ENCODE data around the gene PRAC2.

PRAC2 gene

DNA sequence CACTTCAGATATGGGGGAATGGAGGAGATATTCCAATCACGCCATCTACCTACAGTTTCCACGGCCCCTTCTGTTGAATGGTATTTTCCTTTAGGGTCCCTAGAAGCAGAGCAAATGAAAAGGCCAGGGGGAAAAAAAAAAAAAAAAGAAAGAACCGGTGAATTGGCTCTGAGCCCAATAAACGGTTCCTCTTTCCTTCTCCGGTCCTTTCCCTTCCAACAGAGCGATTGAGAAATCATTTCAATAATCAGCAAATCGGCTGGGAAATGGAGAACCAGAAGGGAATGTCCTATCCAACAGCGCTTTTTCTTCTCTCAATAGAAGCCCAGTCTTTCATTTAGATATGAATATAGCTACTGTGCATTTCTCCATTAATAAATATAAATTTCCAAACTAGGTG, 32.4 kb downstream of the PRAC2 start:
- DNase-seq, result no peak

DNA sequence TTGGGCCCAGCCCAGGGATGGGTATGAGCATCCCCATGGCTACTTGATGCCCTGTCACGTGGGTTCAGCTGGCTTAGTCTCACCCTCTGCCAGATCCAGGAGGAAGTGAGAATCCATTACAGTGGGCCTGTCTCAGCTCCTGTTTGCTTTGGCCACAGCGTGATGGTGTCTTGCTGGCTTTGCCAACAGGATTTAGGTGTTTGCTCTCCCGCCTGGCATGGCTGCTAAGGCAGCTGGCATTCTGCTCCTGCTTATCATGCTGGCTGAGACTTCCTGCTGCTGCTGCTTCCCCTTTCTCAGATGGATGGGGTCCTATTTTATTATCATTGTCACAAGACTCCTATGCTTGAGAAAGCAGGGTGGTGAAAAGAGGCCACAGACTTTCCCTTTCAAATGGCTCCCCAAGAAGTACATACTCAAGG, 33.9 kb downstream of the PRAC2 start:
- peak; percentile 92 for DNase-seq

- no peak for DNase-seq
Measured at GRCh38 chr17:48757524-48757961, 34.6 kb downstream of the PRAC2 start.

GRCh38 chr17:48759288-48759687, 36.3 kb downstream of the PRAC2 start:
- DNase-seq, result no peak

DNA sequence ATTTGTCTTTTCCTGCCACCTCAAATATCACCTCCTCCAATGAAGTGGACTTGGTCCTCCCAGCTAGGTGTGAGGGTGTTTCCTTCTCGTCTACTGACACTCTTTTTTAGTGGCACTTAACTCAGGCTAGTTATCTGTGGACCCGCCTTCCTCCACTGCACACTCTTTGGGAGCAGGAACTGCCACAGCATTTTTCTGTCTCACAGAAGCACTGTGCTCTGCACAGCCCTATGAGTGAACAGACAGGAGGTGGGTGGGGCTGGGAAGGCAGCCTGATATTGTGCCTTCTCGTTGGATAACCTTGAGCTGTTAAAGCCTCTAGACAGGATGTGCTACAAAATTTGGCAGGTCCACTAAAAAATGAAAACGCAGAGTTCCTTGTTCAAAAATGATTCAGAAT, 37.4 kb downstream of the PRAC2 start:
- no peak for DNase-seq

GRCh38 chr17:48761114-48761513, 38.1 kb downstream of the PRAC2 start:
- no peak for DNase-seq

DNA sequence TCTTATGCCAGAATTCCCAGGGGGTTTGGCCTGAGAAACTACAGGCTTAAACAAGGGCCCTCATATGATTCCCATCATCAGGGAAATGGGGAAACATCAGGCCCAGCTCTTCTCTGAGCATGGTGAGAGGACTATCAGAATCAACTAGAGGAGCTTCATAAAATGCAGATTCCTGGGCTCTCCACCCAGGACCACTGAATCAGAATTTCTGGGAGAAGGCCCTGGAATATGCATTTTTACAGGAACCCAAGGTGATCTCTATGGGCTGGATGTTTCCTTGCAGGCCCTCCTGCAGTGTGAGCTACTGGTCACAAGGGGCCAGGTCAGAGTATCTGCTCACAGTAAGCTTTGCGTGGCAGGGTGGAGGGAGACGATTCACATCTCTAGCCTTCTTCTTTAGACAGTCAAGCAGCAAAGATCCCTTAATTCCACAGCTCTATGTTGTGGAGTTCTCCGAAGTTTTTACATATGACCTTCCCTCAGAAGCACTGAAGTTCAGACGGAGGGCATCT, 44.3 kb downstream of the PRAC2 start:
- no peak for DNase-seq

GRCh38 chr17:48769009-48769675, 46.2 kb downstream of the PRAC2 start:
- no peak for DNase-seq

DNA sequence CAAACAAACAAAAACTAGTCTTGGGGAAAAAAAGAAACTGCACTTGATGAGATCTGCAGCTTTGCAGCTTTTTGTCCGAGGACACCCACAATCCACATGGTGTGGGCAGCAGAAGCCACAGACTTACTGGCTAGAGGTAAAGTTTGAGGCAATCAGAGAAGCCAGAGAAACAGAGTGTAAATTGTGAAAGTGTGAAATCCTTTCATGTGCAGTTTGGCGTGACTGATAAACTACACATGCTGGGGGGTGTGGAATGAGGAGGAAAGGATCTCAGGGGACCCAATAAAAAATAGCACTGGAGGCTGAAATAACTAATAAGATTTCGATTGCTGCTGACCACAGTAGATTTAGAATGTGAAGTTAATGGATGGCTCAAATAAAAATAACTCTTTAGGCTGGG, 48.0 kb downstream of the PRAC2 start:
- no peak for DNase-seq

DNA sequence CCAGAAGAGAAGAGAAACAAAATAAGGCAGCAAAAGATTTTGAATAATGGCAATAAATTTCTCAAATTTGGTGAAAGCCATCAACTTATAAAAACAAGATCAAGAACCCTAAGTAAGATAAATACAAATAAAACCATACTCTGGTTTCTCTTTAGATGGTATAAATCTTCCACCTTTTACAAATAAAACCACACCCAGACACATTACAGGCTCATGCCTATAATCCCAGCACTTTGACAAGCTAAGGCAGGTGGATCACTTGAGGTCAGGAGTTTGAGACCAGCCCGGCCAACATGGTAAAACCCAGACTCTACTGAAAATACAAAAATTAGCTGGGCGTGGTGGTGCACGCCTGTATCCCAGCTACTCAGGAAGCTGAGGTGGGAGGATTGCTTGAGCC, 50.3 kb downstream of the PRAC2 start:
- no peak for DNase-seq
